ENCODE data around the gene STXBP3.

GRCh38 chr1:108722292-108722691 is 24.2 kb upstream of the STXBP3 start:
- TF ChIP-seq SUZ12 (IDR thresholded peaks at IDR 0.05; ENCODE audit: low read length), result no peak
- no peak for TF ChIP-seq CTCF (IDR thresholded peaks at IDR 0.05; ENCODE audit: control extremely low read depth in 1 of 3, insufficient read depth in 1 of 3, low read depth in 1 of 3, low read length in 3 of 3)
- no peak for TF ChIP-seq EZH2 (IDR thresholded peaks at IDR 0.05; ENCODE audit: low read depth, low read length, severe bottlenecking)
- no peak for TF ChIP-seq TCF12 (IDR thresholded peaks at IDR 0.05; ENCODE audit: low read depth, low read length)
- TF ChIP-seq POLR2AphosphoS5 (IDR thresholded peaks at IDR 0.05; ENCODE audit: low read depth, low read length), result no peak
- TF ChIP-seq MAX (IDR thresholded peaks at IDR 0.05), result no peak
- TF ChIP-seq GTF2F1 (IDR thresholded peaks at IDR 0.05; ENCODE audit: borderline replicate concordance, low read depth, low read length), result no peak
- no peak for TF ChIP-seq USF2 (IDR thresholded peaks at IDR 0.05; ENCODE audit: low read length)
- TF ChIP-seq EGR1 (IDR thresholded peaks at IDR 0.05; ENCODE audit: borderline replicate concordance, low read depth, low read length), result no peak
- TF ChIP-seq SP1 (IDR thresholded peaks at IDR 0.05; ENCODE audit: low read depth, low read length), result no peak
